Measurements from ENCODE around the gene KCNB1.

- TF ChIP-seq, protein P1, sequence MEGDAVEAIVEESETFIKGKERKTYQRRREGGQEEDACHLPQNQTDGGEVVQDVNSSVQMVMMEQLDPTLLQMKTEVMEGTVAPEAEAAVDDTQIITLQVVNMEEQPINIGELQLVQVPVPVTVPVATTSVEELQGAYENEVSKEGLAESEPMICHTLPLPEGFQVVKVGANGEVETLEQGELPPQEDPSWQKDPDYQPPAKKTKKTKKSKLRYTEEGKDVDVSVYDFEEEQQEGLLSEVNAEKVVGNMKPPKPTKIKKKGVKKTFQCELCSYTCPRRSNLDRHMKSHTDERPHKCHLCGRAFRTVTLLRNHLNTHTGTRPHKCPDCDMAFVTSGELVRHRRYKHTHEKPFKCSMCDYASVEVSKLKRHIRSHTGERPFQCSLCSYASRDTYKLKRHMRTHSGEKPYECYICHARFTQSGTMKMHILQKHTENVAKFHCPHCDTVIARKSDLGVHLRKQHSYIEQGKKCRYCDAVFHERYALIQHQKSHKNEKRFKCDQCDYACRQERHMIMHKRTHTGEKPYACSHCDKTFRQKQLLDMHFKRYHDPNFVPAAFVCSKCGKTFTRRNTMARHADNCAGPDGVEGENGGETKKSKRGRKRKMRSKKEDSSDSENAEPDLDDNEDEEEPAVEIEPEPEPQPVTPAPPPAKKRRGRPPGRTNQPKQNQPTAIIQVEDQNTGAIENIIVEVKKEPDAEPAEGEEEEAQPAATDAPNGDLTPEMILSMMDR (IDR thresholded peaks at IDR 0.05): no peak
- TF ChIP-seq POLR2A (IDR thresholded peaks at IDR 0.05) (no peak), POLR2AphosphoS5 (IDR thresholded peaks at IDR 0.05) (no peak)
Observed at GRCh38 chr20:49348563-49348962, 133.9 kb downstream of the KCNB1 start.

Measured in breast epithelium (tissue), 3 donors.